Adipose tissue (tissue), 3 donors: ENCODE measurements around the gene FUZ. TPM values are rescaled to one million over a fixed set of nuclear protein-coding genes. Genes with fewer than 3 reads are reported as not detected.

Experiments
- H3K27ac ChIP-seq: one replicate; pipeline ENCODE4 v1.5.1; 2013; ENCODE audit warnings: low read depth, low read length
- WGBS, 3 donors: extraction: QIAGEN DNeasy Blood & Tissue Kit; methylation state at CpG; one replicate each; pipeline ENCODE4 v1.1.7; 2013; 5-methylcytosine and 5-hydroxymethylcytosine counted together
- polyA plus RNA-seq, 3 donors: library from polyadenylated mRNA; stranded (reverse); fragments of 200-250 nt; gene quantifications; one replicate each; pipeline ENCODE4 v1.2.3, GENCODE V29; 2013
- donor health status: healthy with polysubstance abuse.
- donor health status: Bipolar disorder and iron deficiency.
- donor health status: healthy.

FUZ gene
- polyA plus RNA-seq, 3 donors, result 19.3 to 21.8 (median 20.9) TPM

GRCh38 chr19:49816590-49816989 is 3.5 kb upstream of the FUZ start:
- peak overlapping the region; percentile 29 for H3K27ac ChIP-seq
- 71 to 83% (median 80%) methylated on average over 14 of the region's 14 CpGs for WGBS, 3 donors

GRCh38 chr19:49814010-49814409 is 918 bp upstream of the FUZ start:
- 65 to 82% (median 72%) methylated on average over 1 of the region's 1 CpG for WGBS, 3 donors
- H3K27ac ChIP-seq, result no peak overlapping the region

- WGBS, 3 donors, result 43 to 46% (median 43%) methylated on average over 11 of the region's 11 CpGs
- H3K27ac ChIP-seq, result peak overlapping the region; percentile 1
Observed at GRCh38 chr19:49812452-49812996, 568 bp downstream of the FUZ start.

GRCh38 chr19:49811328-49811727 is 1.8 kb downstream of the FUZ start:
- 88 to 92% (median 90%) methylated on average over 6 of the region's 6 CpGs for WGBS, 3 donors
- no peak overlapping the region for H3K27ac ChIP-seq

- no peak overlapping the region for H3K27ac ChIP-seq
- 92 to 97% (median 94%) methylated on average over 5 of the region's 5 CpGs for WGBS, 3 donors
Observed at GRCh38 chr19:49809941-49810389, 3.1 kb downstream of the FUZ start.

- no peak overlapping the region for H3K27ac ChIP-seq
- 5 to 9% (median 8%) methylated on average over 43 to 50 of the region's 50 CpGs for WGBS, 3 donors
Observed at GRCh38 chr19:49809160-49809940, 3.7 kb downstream of the FUZ start.

- 2 to 4% (median 2%) methylated on average over 20 to 31 of the region's 31 CpGs for WGBS, 3 donors
- no peak overlapping the region for H3K27ac ChIP-seq
Observed at GRCh38 chr19:49808711-49809159, 4.4 kb downstream of the FUZ start.

- H3K27ac ChIP-seq, result no peak overlapping the region
- WGBS, 3 donors, result 78 to 82% (median 79%) methylated on average over 16 to 20 of the region's 20 CpGs
Observed at GRCh38 chr19:49807904-49808675, 5.0 kb downstream of the FUZ start.

GRCh38 chr19:49807058-49807903 is 5.8 kb downstream of the FUZ start:
- no peak overlapping the region for H3K27ac ChIP-seq
- WGBS, 3 donors, result 69 to 85% (median 70%) methylated on average over 18 of the region's 18 CpGs

GRCh38 chr19:49806620-49806959 is 6.5 kb downstream of the FUZ start:
- no peak overlapping the region for H3K27ac ChIP-seq
- WGBS, 3 donors, result 90 to 92% (median 91%) methylated on average over 8 of the region's 8 CpGs

GRCh38 chr19:49805822-49806619 is 7.1 kb downstream of the FUZ start:
- H3K27ac ChIP-seq, result no peak overlapping the region
- 77 to 91% (median 90%) methylated on average over 19 to 20 of the region's 20 CpGs for WGBS, 3 donors

- 81 to 92% (median 90%) methylated on average over 6 of the region's 6 CpGs for WGBS, 3 donors
- no peak overlapping the region for H3K27ac ChIP-seq
Observed at GRCh38 chr19:49803529-49803856, 9.6 kb downstream of the FUZ start.

GRCh38 chr19:49802836-49803528 is 10.1 kb downstream of the FUZ start:
- WGBS, 3 donors, result 70 to 82% (median 81%) methylated on average over 24 of the region's 24 CpGs
- H3K27ac ChIP-seq, result no peak overlapping the region

GRCh38 chr19:49801966-49802661 is 11.0 kb downstream of the FUZ start:
- WGBS, 3 donors, result 55 to 61% (median 58%) methylated on average over 32 to 37 of the region's 38 CpGs
- H3K27ac ChIP-seq, result no peak overlapping the region

- H3K27ac ChIP-seq, result no peak overlapping the region
- 72 to 80% (median 74%) methylated on average over 32 of the region's 32 CpGs for WGBS, 3 donors
Observed at GRCh38 chr19:49801401-49801888, 11.6 kb downstream of the FUZ start.

GRCh38 chr19:49800771-49801170 is 12.3 kb downstream of the FUZ start:
- no peak overlapping the region for H3K27ac ChIP-seq
- 95 to 98% (median 95%) methylated on average over 10 of the region's 10 CpGs for WGBS, 3 donors
